ENCODE data around the gene ABI2. TPM values are rescaled to one million over a fixed set of nuclear protein-coding genes. Genes with fewer than 3 reads are reported as not detected.
"Not testable (repeated sequence)": the region's sequence is repeated elsewhere in the genome, so short reads cannot be mapped to it uniquely, and the experiment has no call there.

The ABI2 gene
- total and polyA plus RNA-seq, 2 experiments from 2014 or later: 49.8 to 76.8 TPM

- no peak for TF ChIP-seq CTCF (IDR thresholded peaks at IDR 0.05; ENCODE audit: low read depth, low read length)
- Histone ChIP-seq H3K4me3 (no peak overlapping the region), H3K27ac (no peak overlapping the region), H3K27me3 (no peaks in the 10 kb centered on the region), H3K4me1 (ENCODE audit: low read depth) (no peaks in the 10 kb centered on the region), H3K9me3 (ENCODE audit: low read depth) (no peaks in the 10 kb centered on the region), H3K36me3 (no peaks in the 10 kb centered on the region)
- DNase-seq (ENCODE audit: low read depth in 1 of 2, low spot score in 1 of 2): no peak
Observed at GRCh38 chr2:203301667-203302066, 26.5 kb upstream of the ABI2 start.

GRCh38 chr2:203302586-203302985 lies 25.6 kb upstream of the ABI2 start:
- DNase-seq (ENCODE audit: low read depth in 1 of 2, low spot score in 1 of 2); H3K4me1 ChIP-seq (ENCODE audit: low read depth): not testable (repeated sequence)

GRCh38 chr2:203310688-203311436 lies 17.3 kb upstream of the ABI2 start:
- Histone ChIP-seq H3K9me3 (ENCODE audit: low read depth) (no peaks in the 10 kb centered on the region), H3K4me1 (ENCODE audit: low read depth) (no peaks in the 10 kb centered on the region), H3K27ac (no peak overlapping the region), H3K4me3 (no peak overlapping the region), H3K27me3 (no peaks in the 10 kb centered on the region), H3K36me3 (no peaks in the 10 kb centered on the region)
- TF ChIP-seq CTCF (IDR thresholded peaks at IDR 0.05; ENCODE audit: low read depth, low read length): no peak
- no peak for DNase-seq (ENCODE audit: low read depth in 1 of 2, low spot score in 1 of 2)

More at GRCh38 chr2:203302586-203302985, 25.6 kb upstream of the ABI2 start:
- not testable (repeated sequence) for H3K4me3 ChIP-seq; H3K27ac ChIP-seq; H3K9me3 ChIP-seq (ENCODE audit: low read depth); H3K27me3 ChIP-seq; H3K36me3 ChIP-seq

- no peaks in the 10 kb centered on the region for H3K36me3 ChIP-seq
- no peak overlapping the region for H3K27ac ChIP-seq
- no peaks in the 10 kb centered on the region for H3K9me3 ChIP-seq (ENCODE audit: low read depth)
- peaks cover 18% of the 10 kb centered on the region for H3K4me1 ChIP-seq (ENCODE audit: low read depth)
- DNase-seq (ENCODE audit: low read depth in 1 of 2, low spot score in 1 of 2): no peak
- H3K4me3 ChIP-seq: no peak overlapping the region
- no peaks in the 10 kb centered on the region for H3K27me3 ChIP-seq
- TF ChIP-seq CTCF (IDR thresholded peaks at IDR 0.05; ENCODE audit: low read depth, low read length): no peak
Observed at GRCh38 chr2:203326356-203326755, 1.8 kb upstream of the ABI2 start.

- TF ChIP-seq CTCF (IDR thresholded peaks at IDR 0.05; ENCODE audit: low read depth, low read length): no peak
- peak overlapping the region; percentile 90 for H3K27ac ChIP-seq
- no peaks in the 10 kb centered on the region for H3K9me3 ChIP-seq (ENCODE audit: low read depth)
- DNase-seq (ENCODE audit: low read depth in 1 of 2, low spot score in 1 of 2): no peak
- no peaks in the 10 kb centered on the region for H3K36me3 ChIP-seq
- H3K4me3 ChIP-seq: peak overlapping the region; percentile 100
- H3K27me3 ChIP-seq: no peaks in the 10 kb centered on the region
- peaks cover 18% of the 10 kb centered on the region for H3K4me1 ChIP-seq (ENCODE audit: low read depth)
Observed at GRCh38 chr2:203327582-203327900, 653 bp upstream of the ABI2 start.

- Histone ChIP-seq H3K27ac (peak overlapping the region; percentile 90), H3K4me3 (peak overlapping the region; percentile 100)
- DNase-seq (ENCODE audit: low read depth in 1 of 2, low spot score in 1 of 2): peak; percentile 53 to 66
Observed at GRCh38 chr2:203328760-203329540, 756 bp downstream of the ABI2 start.

More at GRCh38 chr2:203328760-203329540, 756 bp downstream of the ABI2 start:
- Histone ChIP-seq H3K4me1 (ENCODE audit: low read depth) (peaks cover 18% of the 10 kb centered on the region), H3K9me3 (ENCODE audit: low read depth) (no peaks in the 10 kb centered on the region), H3K36me3 (no peaks in the 10 kb centered on the region), H3K27me3 (no peaks in the 10 kb centered on the region)
- TF ChIP-seq CTCF (IDR thresholded peaks at IDR 0.05; ENCODE audit: low read depth, low read length): no peak

All from cardiac muscle cell (in vitro differentiated cells and primary cell).